Endothelial cell of umbilical vein (primary cell): Measurements from ENCODE around the gene PRM1. TPM values are rescaled to one million over a fixed set of nuclear protein-coding genes. Genes with fewer than 3 reads are reported as not detected.

Experiments used
- BruUV-seq: library from RNA; stranded (reverse); fragments of 400-500 nt; replicated peaks from 2 replicates; lab custom pipeline; 2021; lab: Mats Ljungman, UMichigan
- CTCF ChIA-PET: fragments of 300-600, 350-600 bp; sonication (Branson Sonifier 250); formaldehyde crosslinking; loops from one replicate; lab custom pipeline; 2021; ENCODE audit warnings: antibody characterized with exemption, inconsistent platforms; lab: Charles Lee
- POLR2A ChIA-PET: fragments of 300-600, 350-600 bp; sonication (Branson Sonifier 250); formaldehyde crosslinking; loops from one replicate; lab custom pipeline; 2021; ENCODE audit warnings: antibody characterized with exemption, inconsistent platforms; lab: Charles Lee
- DNase-seq: peaks from one replicate; pipeline ENCODE4 v3.0.0-alpha.2; 2011; ENCODE audit warnings: low read depth, low spot score
- FAIRE-seq: peaks from 2 replicates; lab custom pipeline; 2011; peaks lifted over from hg19 to GRCh38; lab: Jason Lieb, UNC
- H2AFZ ChIP-seq: 2 replicates; pipeline ENCODE4 v1.6.0; 2012; ENCODE audit warnings: low read depth, low read length, control low read depth, inconsistent platforms
- H3K27ac ChIP-seq: 2 replicates; pipeline ENCODE4 v1.5.1; 2011; ENCODE audit warnings: low read depth, mild to moderate bottlenecking, control low read depth, low read length, moderate library complexity; ENCODE audit not compliant: insufficient read depth
- H3K27me3 ChIP-seq, 2 experiments: 2 replicates each; pipeline versions ENCODE4 v1.6.0 to v1.6.1; 2011; ENCODE audit warnings: low read length in 2 of 2, mixed read lengths in 1 of 2; ENCODE audit not compliant: control insufficient read depth in 2 of 2, insufficient read depth in 2 of 2
- H3K36me3 ChIP-seq, 2 experiments: 2 replicates in 1 of 2; 3 replicates in 1 of 2; pipeline ENCODE4 v1.5.1; 2011; ENCODE audit warnings: low read length in 2 of 2, mild to moderate bottlenecking in 1 of 2, moderate library complexity in 1 of 2; ENCODE audit not compliant: control insufficient read depth in 2 of 2, insufficient read depth in 2 of 2; ENCODE audit errors: extremely low read depth in 1 of 2
- H3K4me1 ChIP-seq: 3 replicates; pipeline ENCODE4 v1.5.1; 2011; ENCODE audit warnings: mild to moderate bottlenecking, low read length; ENCODE audit not compliant: control insufficient read depth, insufficient read depth; ENCODE audit errors: extremely low read depth
- H3K4me2 ChIP-seq: 2 replicates; pipeline ENCODE4 v1.6.1; 2011; ENCODE audit warnings: low read length, control low read depth, mixed read lengths; ENCODE audit not compliant: insufficient read depth
- H3K4me3 ChIP-seq, 3 experiments: fragments of 200-600 bp in 1 of 3; sonication (generic), shearing (Covaris generic) in 1 of 3; replicated peaks in 1 of 3; 2 replicates each; pipeline ENCODE4 v1.5.1; 2011 to 2016; ENCODE audit warnings: control low read depth in 3 of 3, low read length in 3 of 3, mild to moderate bottlenecking in 2 of 3, inconsistent platforms in 1 of 3, low read depth in 1 of 3, moderate library complexity in 1 of 3; ENCODE audit not compliant: insufficient read depth in 1 of 3
- H3K79me2 ChIP-seq: 2 replicates; pipeline ENCODE4 v1.6.0; 2012; ENCODE audit warnings: low read length, inconsistent platforms; ENCODE audit not compliant: control insufficient read depth, insufficient read depth
- H3K9ac ChIP-seq: replicated peaks from 2 replicates; pipeline ENCODE3; 2011; ENCODE audit warnings: low read length, control low read depth; ENCODE audit not compliant: insufficient read depth; ENCODE audit errors: extremely low read depth
- H3K9me1 ChIP-seq: replicated peaks from 3 replicates; pipeline ENCODE4 v1.6.0; 2011; ENCODE audit warnings: mild to moderate bottlenecking, low read length; ENCODE audit not compliant: control insufficient read depth, insufficient read depth; ENCODE audit errors: extremely low read depth
- H3K9me3 ChIP-seq: replicated peaks from 2 replicates; pipeline ENCODE4 v1.5.1; 2012; ENCODE audit warnings: low read length, inconsistent platforms; ENCODE audit not compliant: control insufficient read depth, insufficient read depth
- H4K20me1 ChIP-seq: replicated peaks from 2 replicates; pipeline ENCODE3; 2011; ENCODE audit warnings: mild to moderate bottlenecking, low read length; ENCODE audit not compliant: control insufficient read depth, insufficient read depth; ENCODE audit errors: extremely low read depth
- CTCF ChIP-seq, 2 donors: IDR thresholded peaks; 1 replicate in 1 of 2; 2 replicates in 1 of 2; pipeline ENCODE4 v1.5.1; 2011; ENCODE audit warnings: low read length in 2 of 2, mild to moderate bottlenecking in 2 of 2, moderate library complexity in 2 of 2, control low read depth in 1 of 2, inconsistent platforms in 1 of 2, low read depth in 1 of 2; ENCODE audit not compliant: insufficient read depth in 1 of 2; ENCODE audit errors: extremely low read depth in 1 of 2
- EZH2 ChIP-seq: IDR thresholded peaks from 2 replicates; pipeline ENCODE4 v1.6.1; 2012; ENCODE audit warnings: borderline replicate concordance, low read depth, mild to moderate bottlenecking, moderate library complexity, low read length, inconsistent platforms; ENCODE audit not compliant: severe bottlenecking
- FOS ChIP-seq: IDR thresholded peaks from 2 replicates; pipeline ENCODE4 v1.6.1; 2011; ENCODE audit warnings: mild to moderate bottlenecking, low read length, moderate library complexity, borderline replicate concordance; ENCODE audit not compliant: insufficient read depth
- GATA2 ChIP-seq: IDR thresholded peaks from 2 replicates; pipeline ENCODE4 v1.7.0; 2011; ENCODE audit warnings: low read depth, mild to moderate bottlenecking, moderate library complexity, mixed read lengths, low read length; ENCODE audit not compliant: insufficient read length, insufficient read depth
- JUN ChIP-seq: IDR thresholded peaks from 2 replicates; pipeline ENCODE4 v1.6.1; 2011; ENCODE audit warnings: borderline replicate concordance, low read depth; ENCODE audit not compliant: insufficient read length, insufficient read depth
- MAX ChIP-seq: IDR thresholded peaks from 2 replicates; pipeline ENCODE4 v1.6.1; 2011; ENCODE audit not compliant: insufficient read depth, insufficient read length
- MYC ChIP-seq: IDR thresholded peaks from one replicate; pipeline ENCODE4 v1.6.1; 2011; ENCODE audit warnings: mild to moderate bottlenecking, low read depth, low read length
- POLR2A ChIP-seq: IDR thresholded peaks from 2 replicates; pipeline ENCODE4 v1.6.1; 2012; ENCODE audit warnings: low read depth, mild to moderate bottlenecking, control low read depth, low read length
- POLR2AphosphoS5 ChIP-seq: IDR thresholded peaks from 2 replicates; pipeline ENCODE4 v1.6.1; 2012; ENCODE audit warnings: low read depth, mild to moderate bottlenecking, control low read depth, low read length, moderate library complexity; ENCODE audit not compliant: insufficient read depth
- dilution Hi-C: fragments of 300-500 bp; cut with MboI; formaldehyde crosslinking; loops from one replicate; pipeline ENCODE4 v1.15.0; 2019; ENCODE audit warnings: low sequenced_read_pairs; ENCODE audit not compliant: extremely low pct_ligation_motif_present
- intact Hi-C: fragments of 100-400 bp; cut with micrococcal nuclease; formaldehyde crosslinking; loops from one replicate; pipeline ENCODE4 v1.10.0; 2022
- polyA plus RNA-seq, 4 experiments: library from polyadenylated mRNA; depleted of rRNA in 3 of 4; stranded (reverse) in 3 of 4; unstranded in 1 of 4; fragments of >200 nt; gene quantifications; 2 replicates each; pipeline versions ENCODE4 v1.2.1 to v1.2.3, GENCODE V29; 2011 to 2012; ENCODE audit warnings: missing spikeins in 1 of 4
- total RNA-seq: library from RNA; stranded (reverse); gene quantifications from 2 replicates; pipeline ENCODE4 v1.2.3, GENCODE V29; 2021

The PRM1 gene
- total and polyA plus RNA-seq, 2 donors (not counting 3 experiments of a cell fraction or from before 2014, with no cell fraction given) = not detected

- no TSS peak for BruUV-seq
- DNase-seq (no peak), FAIRE-seq (peak; percentile 33)
- Histone ChIP-seq H3K27ac (no peak overlapping the region), H4K20me1 (no peaks in the 10 kb centered on the region), H3K27me3 (peaks cover 0 to 3% of the 10 kb centered on the region in 2 experiments), H3K9me1 (no peaks in the 10 kb centered on the region), H3K79me2 (no peaks in the 10 kb centered on the region), H3K36me3 (no peaks in the 10 kb centered on the region), H3K4me1 (no peaks in the 10 kb centered on the region), H3K9me3 (no peaks in the 10 kb centered on the region), H3K4me3 (no peak overlapping the region), H3K9ac (no peak overlapping the region), H3K4me2 (no peak overlapping the region), H2AFZ (no peak overlapping the region)
- ChIA-PET POLR2A (interaction anchor here (0.6 kb wide), 1 partner anchor 87 kb away, joined by 3 read pairs; no protein-coding TSS in a partner anchor), CTCF (interaction anchor here (1.0 to 1.3 kb wide), 2 partner anchors 23 to 41 kb away, joined by 3 read pairs; partner anchors contain the start of gene TNP2)
- intact Hi-C loops = no loop called here
- dilution Hi-C loops = no loop called here
- no peak for TF ChIP-seq FOS
- no peak for TF ChIP-seq MYC
- no peak for TF ChIP-seq JUN
- TF ChIP-seq MAX = no peak
- no peak for TF ChIP-seq EZH2
- no peak for TF ChIP-seq POLR2AphosphoS5
- TF ChIP-seq GATA2 = no peak
- no peak for TF ChIP-seq CTCF (IDR thresholded peaks at IDR 0.05; ENCODE audit: extremely low read depth in 1 of 2, insufficient read depth in 1 of 2, low read depth in 1 of 2, low read length in 2 of 2)
- TF ChIP-seq POLR2A = no peak
These were observed 11.1 kb upstream of the PRM1 start for GRCh38 chr16:11292076-11292748.
